ENCODE measurements around the gene CACNA1C.
"Not testable (repeated sequence)": the region's sequence is repeated elsewhere in the genome, so short reads cannot be mapped to it uniquely, and the experiment has no call there.

CACNA1C gene

GRCh38 chr12:2680676-2681039 is 627.9 kb downstream of the CACNA1C start:
- DNase-seq (ENCODE audit: low read depth) = no peak
- no peak for TF ChIP-seq CTCF (IDR thresholded peaks at IDR 0.05; ENCODE audit: insufficient read depth, low read depth, low read length, missing control alignments)
- H3K4me3 ChIP-seq (ENCODE audit: low read length) = no peak overlapping the region

DNA sequence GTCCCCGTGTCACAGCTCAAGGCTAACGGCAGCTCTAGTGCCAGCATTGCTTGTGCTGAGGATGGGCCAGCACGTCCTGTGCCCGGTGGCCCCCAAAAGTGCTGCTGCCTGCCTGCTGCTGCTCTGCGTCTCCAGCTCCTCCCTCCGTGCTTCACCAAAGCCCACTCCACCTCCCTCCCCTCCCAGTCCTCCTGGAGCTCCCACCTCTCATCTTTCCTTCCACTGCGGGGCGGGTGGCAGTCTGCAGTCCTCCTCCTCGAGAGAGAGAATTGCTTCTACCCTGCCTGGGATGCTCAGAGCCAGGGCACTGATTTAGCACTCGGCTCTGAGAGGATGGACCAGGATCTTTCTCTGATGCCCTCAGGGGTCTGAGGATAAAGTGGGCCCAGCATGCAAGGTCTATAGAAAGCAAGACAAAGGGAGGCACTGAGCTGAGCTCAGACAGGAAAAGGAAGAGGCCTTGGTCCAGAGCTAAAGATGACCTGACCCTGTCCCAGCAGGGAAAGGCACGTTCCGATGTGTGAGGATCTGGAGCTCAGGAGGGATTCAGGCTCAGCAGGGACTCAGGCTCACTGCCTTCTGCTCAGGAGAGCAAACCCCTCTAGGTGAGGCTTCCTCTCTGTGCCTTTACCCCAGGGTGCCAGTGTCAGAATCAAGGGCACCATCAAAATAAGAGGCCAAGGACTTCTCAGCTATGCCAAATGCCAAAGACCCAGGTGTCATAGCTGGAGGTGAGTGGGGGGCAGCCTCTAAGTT is 628.8 kb downstream of the CACNA1C start:
- no peak for DNase-seq (ENCODE audit: low read depth)
- H3K4me3 ChIP-seq (ENCODE audit: low read length) = no peak overlapping the region
- no peak for TF ChIP-seq CTCF (IDR thresholded peaks at IDR 0.05; ENCODE audit: insufficient read depth, low read depth, low read length, missing control alignments)

- no peak overlapping the region for H3K4me3 ChIP-seq (ENCODE audit: low read length)
- TF ChIP-seq CTCF (IDR thresholded peaks at IDR 0.05; ENCODE audit: insufficient read depth, low read depth, low read length, missing control alignments) = peak; percentile 42
- DNase-seq (ENCODE audit: low read depth) = peak; percentile 4
These were observed 629.8 kb downstream of the CACNA1C start for GRCh38 chr12:2682296-2683251.

GRCh38 chr12:2683283-2684025 is 630.7 kb downstream of the CACNA1C start:
- no peak for DNase-seq (ENCODE audit: low read depth)
- TF ChIP-seq CTCF (IDR thresholded peaks at IDR 0.05; ENCODE audit: insufficient read depth, low read depth, low read length, missing control alignments) = no peak
- H3K4me3 ChIP-seq (ENCODE audit: low read length) = no peak overlapping the region

- not testable (repeated sequence) for H3K4me3 ChIP-seq (ENCODE audit: low read length); DNase-seq (ENCODE audit: low read depth)
These were observed 631.2 kb downstream of the CACNA1C start for GRCh38 chr12:2684026-2684325.

DNA sequence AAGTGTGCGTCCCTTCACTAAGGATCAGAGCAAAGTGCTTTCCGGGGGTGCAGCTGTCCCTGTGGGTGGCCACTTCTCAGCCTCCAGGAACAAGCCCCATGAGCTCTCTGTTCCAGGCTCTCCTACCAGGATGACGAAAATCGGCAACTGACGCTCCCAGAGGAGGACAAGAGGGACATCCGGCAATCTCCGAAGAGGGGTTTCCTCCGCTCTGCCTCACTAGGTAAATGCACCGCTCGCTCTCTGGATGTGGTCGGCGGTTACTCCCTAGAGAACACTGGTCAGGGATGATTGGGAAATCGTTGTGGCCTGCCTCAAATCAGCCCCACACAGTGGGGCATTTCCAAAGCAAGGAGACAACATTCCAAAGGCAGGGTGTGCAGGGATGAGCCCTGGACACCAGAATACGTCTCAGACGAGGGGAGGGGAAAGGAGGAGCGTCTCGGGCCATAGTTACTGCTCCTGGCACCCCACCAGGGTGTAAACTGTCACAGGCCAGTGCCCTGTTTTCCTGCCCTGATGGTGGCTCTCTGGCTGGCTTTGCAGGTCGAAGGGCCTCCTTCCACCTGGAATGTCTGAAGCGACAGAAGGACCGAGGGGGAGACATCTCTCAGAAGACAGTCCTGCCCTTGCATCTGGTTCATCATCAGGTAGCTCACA is 633.0 kb downstream of the CACNA1C start:
- DNase-seq (ENCODE audit: low read depth) = not testable (repeated sequence)

DNA sequence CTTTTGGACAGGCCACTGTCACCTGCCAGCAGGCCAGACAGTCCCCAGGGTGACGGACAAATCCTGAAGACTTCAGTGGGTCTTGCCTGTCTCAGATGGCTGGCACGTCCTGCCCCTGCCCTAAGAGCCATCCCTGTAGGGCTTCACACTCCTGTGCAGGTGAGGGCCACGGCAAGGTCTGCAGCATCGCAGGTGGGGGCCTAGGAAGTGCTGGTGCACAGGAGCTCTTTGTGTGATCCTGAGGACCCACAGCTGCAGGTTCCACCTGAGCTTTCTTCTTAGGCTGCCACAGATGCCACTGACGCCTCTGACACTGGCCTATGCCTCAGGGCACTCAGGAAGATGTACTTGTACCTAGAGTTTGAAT is 633.5 kb downstream of the CACNA1C start:
- DNase-seq (ENCODE audit: low read depth) = no peak
- no peak overlapping the region for H3K4me3 ChIP-seq (ENCODE audit: low read length)
- TF ChIP-seq CTCF (IDR thresholded peaks at IDR 0.05; ENCODE audit: insufficient read depth, low read depth, low read length, missing control alignments) = no peak

More for the DNA sequence above, 633.0 kb downstream of the CACNA1C start:
- H3K4me3 ChIP-seq (ENCODE audit: low read length) = not testable (repeated sequence)

Data from epithelial cell of esophagus (primary cell).